HG03558 (cell line): ENCODE measurements around the gene VAT1L.

ENCODE experiments used
- ATAC-seq: cut with Tn5 transposase; IDR thresholded peaks from one replicate; pipeline ENCODE4 v1.9.1; 2021; ENCODE audit warnings: moderate number of reproducible peaks; ENCODE audit not compliant: unreplicated experiment; ENCODE audit errors: extremely low read depth

Gene VAT1L

GRCh38 chr16:77781091-77781490 is 7.3 kb upstream of the VAT1L start:
- ATAC-seq: no peak

GRCh38 chr16:77782694-77783093 is 5.7 kb upstream of the VAT1L start:
- ATAC-seq: no peak

GRCh38 chr16:77784441-77785372 is 3.7 kb upstream of the VAT1L start:
- ATAC-seq: no peak

- no peak for ATAC-seq
These were observed 3.0 kb upstream of the VAT1L start for GRCh38 chr16:77785373-77785764.

- ATAC-seq: no peak
These were observed 2.0 kb upstream of the VAT1L start for GRCh38 chr16:77786186-77786847.

- no peak for ATAC-seq
These were observed 912 bp upstream of the VAT1L start for GRCh38 chr16:77787452-77787851.

- ATAC-seq: no peak
These were observed 983 bp downstream of the VAT1L start for GRCh38 chr16:77789085-77790008.

- ATAC-seq: no peak
These were observed 1.6 kb downstream of the VAT1L start for GRCh38 chr16:77790009-77790372.

- ATAC-seq: no peak
These were observed 2.5 kb downstream of the VAT1L start for GRCh38 chr16:77790912-77791311.

GRCh38 chr16:77793417-77793816 is 5.1 kb downstream of the VAT1L start:
- no peak for ATAC-seq

- ATAC-seq: no peak
These were observed 6.2 kb downstream of the VAT1L start for GRCh38 chr16:77794586-77794985.

- no peak for ATAC-seq
These were observed 13.5 kb downstream of the VAT1L start for GRCh38 chr16:77801817-77802216.

GRCh38 chr16:77805398-77805797 is 17.0 kb downstream of the VAT1L start:
- ATAC-seq: no peak

- ATAC-seq: no peak
These were observed 18.7 kb downstream of the VAT1L start for GRCh38 chr16:77807021-77807420.

- no peak for ATAC-seq
These were observed 24.6 kb downstream of the VAT1L start for GRCh38 chr16:77812856-77813500.

- no peak for ATAC-seq
These were observed 27.9 kb downstream of the VAT1L start for GRCh38 chr16:77816293-77816692.

- no peak for ATAC-seq
These were observed 32.0 kb downstream of the VAT1L start for GRCh38 chr16:77820340-77820739.

GRCh38 chr16:77822661-77823060 is 34.3 kb downstream of the VAT1L start:
- no peak for ATAC-seq

- no peak for ATAC-seq
These were observed 34.7 kb downstream of the VAT1L start for GRCh38 chr16:77823067-77823466.

- no peak for ATAC-seq
These were observed 36.8 kb downstream of the VAT1L start for GRCh38 chr16:77825196-77825595.
